Upper lobe of left lung (tissue), 4 donors: ENCODE data around the gene MCEMP1.

ENCODE experiments used
- CTCF ChIP-seq, 6 experiments: fragments of 450-650 bp in 4 of 6; fragments of 200-600 bp in 2 of 6; sonication (generic) in 2 of 6; IDR thresholded peaks; one replicate each; pipeline ENCODE4 v1.5.1; 2016 to 2019; ENCODE audit warnings: antibody characterized with exemption in 6 of 6
- POLR2A ChIP-seq, 4 donors: fragments of 450-650 bp; IDR thresholded peaks; one replicate each; pipeline ENCODE4 v1.5.1; 2016 to 2017; ENCODE audit warnings: antibody characterized with exemption in 4 of 4, mild to moderate bottlenecking in 2 of 4
- POLR2AphosphoS5 ChIP-seq, 2 donors: sonication (generic); formaldehyde crosslinking; IDR thresholded peaks; one replicate each; pipeline ENCODE4 v1.5.1; 2017; ENCODE audit warnings: antibody characterized with exemption in 2 of 2

- TF ChIP-seq CTCF (IDR thresholded peaks at IDR 0.05) = no peak
- no peak for TF ChIP-seq POLR2A (IDR thresholded peaks at IDR 0.05)
- no peak for TF ChIP-seq POLR2AphosphoS5 (IDR thresholded peaks at IDR 0.05)
These were observed 35.3 kb upstream of the MCEMP1 start for GRCh38 chr19:7641290-7642276.
